Activated naive CD8-positive, alpha-beta T cell (primary cell): ENCODE data around the gene RAB1B.

ENCODE experiments used
- H3K27ac Mint-ChIP-seq: one replicate; pipeline ENCODE4 v1.8.0; 2021; ENCODE audit warnings: mixed read lengths
- H3K27me3 Mint-ChIP-seq: one replicate; pipeline ENCODE4 v1.8.0; 2021; ENCODE audit warnings: mixed read lengths
- H3K36me3 Mint-ChIP-seq: one replicate; pipeline ENCODE4 v1.8.0; 2021; ENCODE audit warnings: mixed read lengths
- H3K4me1 Mint-ChIP-seq: one replicate; pipeline ENCODE4 v1.8.0; 2021; ENCODE audit warnings: low read depth, mixed read lengths
- H3K4me3 Mint-ChIP-seq: one replicate; pipeline ENCODE4 v1.8.0; 2021; ENCODE audit warnings: mild to moderate bottlenecking, mixed read lengths
- H3K9me3 Mint-ChIP-seq: one replicate; pipeline ENCODE4 v1.8.0; 2021; ENCODE audit warnings: low read depth, mixed read lengths

Gene RAB1B

GRCh38 chr11:66231561-66231960, 36.9 kb upstream of the RAB1B start:
- H3K27me3 Mint-ChIP-seq = no peaks in the 10 kb centered on the region
- H3K4me1 Mint-ChIP-seq = no peaks in the 10 kb centered on the region
- no peaks in the 10 kb centered on the region for H3K9me3 Mint-ChIP-seq
- H3K36me3 Mint-ChIP-seq = peaks cover 3% of the 10 kb centered on the region
- peak overlapping the region; percentile 19 for H3K27ac Mint-ChIP-seq
- H3K4me3 Mint-ChIP-seq = no peak overlapping the region

GRCh38 chr11:66232769-66233168, 35.7 kb upstream of the RAB1B start:
- Mint-ChIP-seq H3K27me3 (no peaks in the 10 kb centered on the region), H3K4me3 (no peak overlapping the region), H3K36me3 (peaks cover 3% of the 10 kb centered on the region), H3K27ac (no peak overlapping the region), H3K4me1 (no peaks in the 10 kb centered on the region), H3K9me3 (no peaks in the 10 kb centered on the region)

DNA sequence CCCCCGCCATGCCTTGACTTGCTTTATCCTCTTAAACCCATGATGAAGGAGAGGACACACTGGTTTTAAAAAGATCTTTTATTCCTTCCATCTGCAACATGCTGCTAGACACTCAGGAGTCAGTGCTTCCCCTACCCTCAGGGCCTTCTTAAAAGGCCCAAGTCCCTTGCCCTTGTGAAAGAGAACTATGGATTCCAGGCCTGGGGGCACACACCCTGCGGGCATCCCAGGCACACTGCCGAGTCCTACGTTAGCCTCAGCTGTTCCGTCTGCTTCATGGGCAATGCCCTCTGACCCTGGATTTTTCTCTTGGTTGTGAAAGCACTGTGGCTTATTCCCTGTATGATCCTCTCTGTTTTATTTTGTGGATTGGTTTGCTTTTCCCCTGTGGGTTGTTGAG, 35.1 kb upstream of the RAB1B start:
- Mint-ChIP-seq H3K4me1 (no peaks in the 10 kb centered on the region), H3K4me3 (no peak overlapping the region), H3K9me3 (no peaks in the 10 kb centered on the region), H3K27ac (no peak overlapping the region), H3K36me3 (peaks cover 3% of the 10 kb centered on the region), H3K27me3 (no peaks in the 10 kb centered on the region)

DNA sequence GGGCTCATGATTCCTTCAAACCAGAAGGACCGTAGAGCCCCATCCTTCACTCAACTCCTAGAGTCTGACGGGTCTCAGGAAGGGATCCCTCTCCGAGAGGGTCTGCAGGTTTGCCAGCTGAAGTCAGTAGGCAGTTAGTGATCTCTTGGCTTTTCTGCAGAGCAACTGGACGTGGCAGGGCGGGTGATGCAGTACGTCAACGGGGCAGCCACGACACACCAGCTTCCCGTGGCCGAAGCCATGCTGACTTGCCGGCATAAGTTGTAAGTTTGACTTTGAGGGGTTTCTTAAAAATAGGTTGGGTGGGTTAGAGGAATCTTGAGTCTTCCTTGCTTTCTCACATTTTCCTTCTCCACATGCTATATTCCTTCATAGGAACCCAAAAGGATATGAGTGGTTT, 33.3 kb upstream of the RAB1B start:
- H3K4me1 Mint-ChIP-seq = no peaks in the 10 kb centered on the region
- H3K9me3 Mint-ChIP-seq = no peaks in the 10 kb centered on the region
- H3K4me3 Mint-ChIP-seq = no peak overlapping the region
- peak overlapping the region; percentile 34 for H3K27ac Mint-ChIP-seq
- no peaks in the 10 kb centered on the region for H3K27me3 Mint-ChIP-seq
- peaks cover 3% of the 10 kb centered on the region for H3K36me3 Mint-ChIP-seq

DNA sequence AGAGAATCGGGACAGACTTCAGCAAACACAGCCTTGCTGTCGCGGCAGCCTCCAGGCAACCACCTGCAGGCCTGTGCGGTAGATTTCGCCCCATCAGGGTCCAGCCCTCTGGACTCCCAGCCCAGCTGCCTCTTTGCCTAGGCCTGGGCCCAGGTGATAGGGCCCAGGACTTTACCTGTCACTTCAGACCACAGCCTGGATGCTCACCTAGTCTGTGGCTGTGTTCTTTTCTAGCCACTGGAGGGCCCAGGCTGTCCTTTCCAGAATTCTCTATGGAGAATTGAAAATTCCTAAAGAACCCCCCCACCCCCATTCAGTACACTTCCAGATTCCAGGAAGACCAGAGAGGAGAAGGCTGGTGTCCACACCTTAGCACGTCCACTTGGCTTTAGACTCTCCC, 30.6 kb upstream of the RAB1B start:
- H3K9me3 Mint-ChIP-seq = no peaks in the 10 kb centered on the region
- peaks cover 3% of the 10 kb centered on the region for H3K36me3 Mint-ChIP-seq
- H3K4me1 Mint-ChIP-seq = no peaks in the 10 kb centered on the region
- H3K4me3 Mint-ChIP-seq = no peak overlapping the region
- H3K27ac Mint-ChIP-seq = no peak overlapping the region
- H3K27me3 Mint-ChIP-seq = no peaks in the 10 kb centered on the region

DNA sequence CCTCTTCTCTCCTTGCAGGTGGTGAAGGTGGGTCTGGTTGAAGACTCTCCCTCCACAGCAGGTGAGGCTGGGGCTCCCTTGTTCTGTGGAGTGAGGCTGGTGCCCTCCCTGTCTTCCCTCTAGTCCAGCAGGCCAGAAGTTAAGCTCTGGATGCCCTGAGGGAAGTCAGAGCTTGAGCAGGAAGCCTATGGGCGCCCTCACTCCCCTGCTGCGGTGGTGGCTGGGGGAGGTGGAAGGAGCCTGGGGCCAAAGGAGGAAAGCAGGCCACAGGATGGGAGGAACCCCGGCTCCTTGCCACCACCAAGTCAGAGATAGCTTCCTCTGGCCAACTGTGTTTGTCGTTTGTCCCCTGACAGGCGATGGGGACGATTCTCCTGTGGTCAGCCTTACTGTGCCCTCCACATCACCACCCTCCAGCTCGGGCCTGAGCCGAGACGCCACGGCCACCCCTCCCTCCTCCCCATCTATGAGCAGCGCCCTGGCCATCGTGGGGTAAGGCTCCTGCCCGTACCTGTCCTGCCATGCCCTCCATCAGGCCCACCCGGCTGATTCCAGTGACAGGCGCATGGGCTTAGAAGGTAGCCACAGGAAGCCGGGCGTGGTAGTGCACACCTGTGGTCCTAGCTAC, 29.5 kb upstream of the RAB1B start:
- H3K9me3 Mint-ChIP-seq = no peaks in the 10 kb centered on the region
- peaks cover 3% of the 10 kb centered on the region for H3K36me3 Mint-ChIP-seq
- H3K27ac Mint-ChIP-seq = no peak overlapping the region

GRCh38 chr11:66239511-66239910, 28.9 kb upstream of the RAB1B start:
- Mint-ChIP-seq H3K4me1 (peaks cover 2% of the 10 kb centered on the region), H3K27me3 (no peaks in the 10 kb centered on the region), H3K36me3 (no peaks in the 10 kb centered on the region), H3K27ac (peak overlapping the region; percentile 64), H3K4me3 (no peak overlapping the region), H3K9me3 (no peaks in the 10 kb centered on the region)

More for the DNA sequence above, 29.5 kb upstream of the RAB1B start:
- Mint-ChIP-seq H3K27me3 (no peaks in the 10 kb centered on the region), H3K4me1 (peaks cover 2% of the 10 kb centered on the region), H3K4me3 (no peak overlapping the region)

- Mint-ChIP-seq H3K4me1 (peaks cover 2% of the 10 kb centered on the region), H3K36me3 (no peaks in the 10 kb centered on the region), H3K9me3 (no peaks in the 10 kb centered on the region), H3K27me3 (no peaks in the 10 kb centered on the region), H3K4me3 (no peak overlapping the region), H3K27ac (peak overlapping the region; percentile 64)
Measured at GRCh38 chr11:66239998-66240780, 28.2 kb upstream of the RAB1B start.

DNA sequence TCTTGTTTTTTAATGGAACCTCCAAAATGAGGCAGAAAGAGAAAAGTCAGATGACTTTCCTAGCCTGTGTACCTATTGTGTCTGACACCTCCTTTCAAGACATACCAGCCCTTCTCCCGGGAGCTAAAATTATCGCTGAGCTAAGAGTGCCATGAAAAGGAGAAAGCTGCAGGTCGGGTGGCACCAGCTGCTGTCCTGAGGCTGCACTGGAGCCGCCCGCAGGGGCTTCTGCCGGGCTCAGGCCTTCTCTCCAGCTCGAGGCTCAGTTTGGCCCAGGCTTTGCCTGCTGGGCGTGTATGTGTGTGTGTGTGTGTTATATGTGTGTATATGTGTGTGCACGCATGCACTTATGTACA, 27.7 kb upstream of the RAB1B start:
- no peak overlapping the region for H3K4me3 Mint-ChIP-seq
- no peaks in the 10 kb centered on the region for H3K36me3 Mint-ChIP-seq
- peaks cover 2% of the 10 kb centered on the region for H3K4me1 Mint-ChIP-seq
- peak overlapping the region; percentile 64 for H3K27ac Mint-ChIP-seq
- H3K9me3 Mint-ChIP-seq = no peaks in the 10 kb centered on the region
- H3K27me3 Mint-ChIP-seq = no peaks in the 10 kb centered on the region

- Mint-ChIP-seq H3K9me3 (no peaks in the 10 kb centered on the region), H3K27ac (peak overlapping the region; percentile 64), H3K4me1 (peaks cover 2% of the 10 kb centered on the region), H3K4me3 (no peak overlapping the region), H3K27me3 (no peaks in the 10 kb centered on the region), H3K36me3 (peaks cover 2% of the 10 kb centered on the region)
Measured at GRCh38 chr11:66242095-66242765, 26.2 kb upstream of the RAB1B start.

GRCh38 chr11:66243782-66244535, 24.5 kb upstream of the RAB1B start:
- H3K4me3 Mint-ChIP-seq = no peak overlapping the region
- peaks cover 2% of the 10 kb centered on the region for H3K36me3 Mint-ChIP-seq
- H3K4me1 Mint-ChIP-seq = peaks cover 2% of the 10 kb centered on the region
- no peaks in the 10 kb centered on the region for H3K27me3 Mint-ChIP-seq
- H3K9me3 Mint-ChIP-seq = no peaks in the 10 kb centered on the region
- peak overlapping the region; percentile 64 for H3K27ac Mint-ChIP-seq

DNA sequence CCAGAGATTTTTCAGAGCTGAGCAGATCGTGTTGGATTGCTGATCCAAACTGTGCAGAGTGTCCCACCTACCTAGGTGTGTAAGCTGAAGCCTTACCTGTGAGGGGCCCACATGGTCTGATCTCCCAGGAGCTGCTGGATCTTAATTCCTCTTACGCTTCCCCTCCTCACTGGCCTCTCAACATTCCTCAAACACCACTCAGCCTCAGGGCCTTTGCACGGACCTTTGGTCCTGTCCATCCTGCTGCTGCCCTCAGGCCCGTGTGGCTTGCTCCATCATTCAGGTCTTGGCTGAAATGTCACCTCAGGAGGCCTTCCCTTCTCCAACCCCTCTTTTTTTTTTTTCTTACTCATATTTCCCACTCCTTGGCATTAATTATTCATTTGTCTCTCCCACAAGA, 21.1 kb upstream of the RAB1B start:
- no peaks in the 10 kb centered on the region for H3K9me3 Mint-ChIP-seq
- no peaks in the 10 kb centered on the region for H3K27me3 Mint-ChIP-seq
- H3K4me3 Mint-ChIP-seq = no peak overlapping the region
- peaks cover 2% of the 10 kb centered on the region for H3K4me1 Mint-ChIP-seq
- peaks cover 2% of the 10 kb centered on the region for H3K36me3 Mint-ChIP-seq
- peak overlapping the region; percentile 75 for H3K27ac Mint-ChIP-seq

DNA sequence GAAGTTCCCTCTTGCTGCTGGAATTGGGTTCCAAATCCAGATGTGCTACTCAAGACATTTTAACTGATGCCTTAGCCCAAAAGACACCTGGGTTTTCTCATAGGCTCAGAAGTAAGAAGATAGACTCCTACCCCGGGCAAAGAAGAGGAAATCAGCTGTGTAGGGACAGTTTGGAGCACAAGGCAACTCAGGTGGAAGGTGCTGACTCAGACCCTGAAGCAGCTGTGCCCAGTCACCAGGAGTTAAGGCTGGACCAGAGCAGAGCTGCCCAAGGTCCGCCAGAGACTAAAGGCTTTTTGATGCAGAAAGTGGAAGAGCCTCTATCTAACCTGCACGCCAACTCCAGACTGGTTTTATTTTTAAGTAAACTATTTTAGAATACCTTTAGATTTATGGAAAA, 20.6 kb upstream of the RAB1B start:
- peak overlapping the region; percentile 43 for H3K27ac Mint-ChIP-seq
- peaks cover 2% of the 10 kb centered on the region for H3K4me1 Mint-ChIP-seq
- no peaks in the 10 kb centered on the region for H3K27me3 Mint-ChIP-seq
- no peak overlapping the region for H3K4me3 Mint-ChIP-seq
- peaks cover 2% of the 10 kb centered on the region for H3K36me3 Mint-ChIP-seq
- no peaks in the 10 kb centered on the region for H3K9me3 Mint-ChIP-seq

DNA sequence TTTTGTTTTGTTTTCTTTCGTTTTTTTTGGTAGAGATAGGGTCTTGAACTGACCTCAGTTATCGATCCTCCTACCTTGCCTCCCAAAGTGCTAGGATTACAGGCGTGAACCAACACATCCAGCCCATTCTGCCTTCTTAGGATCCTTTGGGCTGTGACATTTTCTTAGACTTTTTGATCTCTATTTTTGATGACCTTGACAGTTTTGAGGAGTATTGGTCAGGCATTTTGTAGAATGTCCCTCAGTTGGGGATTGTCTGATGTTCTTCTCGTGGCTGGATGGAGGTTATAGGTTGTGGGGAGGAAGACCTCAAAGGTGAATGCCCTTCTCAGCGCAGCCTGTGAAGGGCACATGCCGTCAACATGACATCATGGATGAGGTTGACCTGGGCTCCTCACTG, 19.5 kb upstream of the RAB1B start:
- H3K4me1 Mint-ChIP-seq = no peaks in the 10 kb centered on the region
- H3K4me3 Mint-ChIP-seq = no peak overlapping the region
- no peak overlapping the region for H3K27ac Mint-ChIP-seq
- peaks cover 2% of the 10 kb centered on the region for H3K36me3 Mint-ChIP-seq
- no peaks in the 10 kb centered on the region for H3K9me3 Mint-ChIP-seq
- no peaks in the 10 kb centered on the region for H3K27me3 Mint-ChIP-seq

DNA sequence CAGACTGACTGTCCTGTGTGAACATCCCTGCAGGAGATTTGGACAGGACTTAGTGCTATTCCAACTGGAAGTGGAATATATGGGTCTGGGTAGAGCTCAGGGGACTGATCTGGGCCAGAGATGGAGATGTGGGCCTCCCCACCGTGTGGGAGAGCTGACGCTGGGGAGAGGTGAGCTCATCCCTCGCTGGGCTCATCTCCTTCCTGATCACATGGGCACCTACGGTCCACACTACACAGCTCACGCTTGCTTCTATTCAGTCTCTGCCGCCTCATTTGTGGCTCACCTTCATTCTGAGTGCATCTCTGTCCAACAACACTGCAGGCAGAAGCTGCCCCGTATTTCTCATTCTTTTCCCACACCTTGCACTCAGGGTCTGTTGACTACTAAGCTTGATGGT, 16.6 kb upstream of the RAB1B start:
- peaks cover 11% of the 10 kb centered on the region for H3K4me1 Mint-ChIP-seq

More for the DNA sequence above, 16.6 kb upstream of the RAB1B start:
- H3K9me3 Mint-ChIP-seq = no peaks in the 10 kb centered on the region
- H3K4me3 Mint-ChIP-seq = no peak overlapping the region
- H3K36me3 Mint-ChIP-seq = peaks cover 2% of the 10 kb centered on the region
- peak overlapping the region; percentile 64 for H3K27ac Mint-ChIP-seq
- no peaks in the 10 kb centered on the region for H3K27me3 Mint-ChIP-seq
